DOHH2 (cell line): Measurements from ENCODE around the gene TBC1D16.

Experiments
- H3F3A ChIP-seq: fragments of 200-600 bp; sonication (generic), shearing (Covaris generic); 2 replicates; pipeline ENCODE4 v1.6.0; 2016; ENCODE audit warnings: antibody characterized with exemption, mild to moderate bottlenecking; ENCODE audit not compliant: control insufficient read depth, insufficient read depth
- H3K27ac ChIP-seq: fragments of 200-600 bp; sonication (generic); 2 replicates; pipeline ENCODE4 v1.5.1; 2014; ENCODE audit warnings: low read depth, mild to moderate bottlenecking, low read length, moderate library complexity
- H3K27me3 ChIP-seq: fragments of 200-600 bp; sonication (generic); 2 replicates; pipeline ENCODE4 v1.6.1; 2014; ENCODE audit warnings: mild to moderate bottlenecking, low read length, mixed read lengths; ENCODE audit not compliant: control insufficient read depth
- H3K36me3 ChIP-seq: fragments of 200-600 bp; sonication (generic); 2 replicates; pipeline ENCODE4 v1.6.1; 2014; ENCODE audit warnings: mild to moderate bottlenecking, low read length, moderate library complexity, mixed read lengths; ENCODE audit not compliant: control insufficient read depth
- H3K4me1 ChIP-seq: fragments of 200-600 bp; sonication (generic); 2 replicates; pipeline ENCODE4 v1.6.1; 2014; ENCODE audit warnings: mild to moderate bottlenecking, low read length, mixed read lengths; ENCODE audit not compliant: control insufficient read depth
- H3K4me2 ChIP-seq: fragments of 200-600 bp; sonication (generic); 2 replicates; pipeline ENCODE4 v1.6.0; 2014; ENCODE audit warnings: mild to moderate bottlenecking, low read length, moderate library complexity
- H3K4me3 ChIP-seq: fragments of 200-600 bp; sonication (generic); 2 replicates; pipeline ENCODE4 v1.5.1; 2014; ENCODE audit warnings: mild to moderate bottlenecking, low read length, mixed read lengths
- H3K79me2 ChIP-seq: fragments of 200-600 bp; sonication (generic); 2 replicates; pipeline ENCODE4 v1.6.1; 2014; ENCODE audit warnings: mild to moderate bottlenecking, low read length, mixed read lengths; ENCODE audit not compliant: control insufficient read depth
- H3K9me2 ChIP-seq: fragments of 200-600 bp; sonication (generic); replicated peaks from 2 replicates; pipeline ENCODE4 v1.6.1; 2014; ENCODE audit warnings: mild to moderate bottlenecking, low read length, mixed read lengths; ENCODE audit not compliant: control insufficient read depth
- H3K9me3 ChIP-seq: fragments of 200-600 bp; sonication (generic); 2 replicates; pipeline ENCODE4 v1.6.1; 2014; ENCODE audit warnings: antibody characterized with exemption, low read length, mixed read lengths; ENCODE audit not compliant: control insufficient read depth, insufficient read depth
- H4K20me1 ChIP-seq: fragments of 200-600 bp; sonication (generic); 2 replicates; pipeline ENCODE4 v1.6.0; 2014; ENCODE audit warnings: low read depth, mild to moderate bottlenecking, antibody characterized with exemption, low read length, moderate library complexity; ENCODE audit not compliant: control insufficient read depth, insufficient read depth
- CTCF ChIP-seq: fragments of 200-600 bp; sonication (generic); IDR thresholded peaks from one replicate; pipeline ENCODE4 v1.5.1; 2014; ENCODE audit warnings: antibody characterized with exemption, mild to moderate bottlenecking, low read depth, low read length; ENCODE audit not compliant: poor library complexity, severe bottlenecking
- EZH2phosphoT487 ChIP-seq: fragments of 200-600 bp; sonication (generic); IDR thresholded peaks from 2 replicates; pipeline ENCODE4 v1.6.1; 2017; ENCODE audit warnings: borderline replicate concordance, mild to moderate bottlenecking, antibody characterized with exemption, low read length, moderate library complexity, mixed read lengths

The TBC1D16 gene

DNA sequence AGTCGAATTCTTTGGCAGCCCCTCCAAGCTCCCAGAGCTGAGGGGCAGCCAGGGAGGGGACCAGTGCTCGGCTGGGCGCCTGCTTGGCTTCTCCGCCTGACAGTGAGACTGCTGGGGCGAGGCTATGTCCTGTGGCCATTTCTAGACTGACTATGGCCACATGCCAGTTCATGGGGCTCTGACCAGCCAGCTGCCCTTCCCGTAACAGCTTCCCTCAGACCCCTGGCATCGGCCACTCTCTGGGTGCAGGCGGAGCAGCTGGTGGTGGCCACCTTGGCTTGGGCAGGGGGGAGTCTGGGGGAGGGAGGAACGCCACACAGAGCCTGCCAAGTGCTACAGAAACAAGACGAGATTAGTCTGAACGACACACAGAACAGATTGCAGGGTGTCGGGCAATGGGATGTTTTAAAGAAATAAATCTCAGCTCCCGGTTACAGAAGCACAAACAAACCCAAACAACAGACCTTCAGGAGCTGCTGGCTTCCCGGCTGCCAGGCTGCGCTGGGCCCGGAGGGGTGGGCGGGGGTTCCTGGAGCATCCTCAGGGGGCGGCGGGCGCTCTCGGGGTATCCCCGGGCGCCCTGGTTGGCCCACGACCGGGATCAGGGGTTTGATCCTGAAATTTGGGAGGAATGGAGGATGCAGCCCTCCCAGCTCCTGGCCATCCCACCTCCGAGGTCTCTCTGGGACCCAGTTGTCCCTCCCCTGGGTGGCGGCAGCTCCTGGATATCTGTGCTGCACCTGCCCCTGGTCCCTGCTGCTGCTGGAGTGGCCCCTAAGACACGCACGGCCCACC lies 34.5 kb downstream of the TBC1D16 start:
- Histone ChIP-seq H3K9me3 (no peaks in the 10 kb centered on the region), H3F3A (no peaks in the 10 kb centered on the region), H3K4me2 (no peak overlapping the region), H4K20me1 (no peaks in the 10 kb centered on the region), H3K27me3 (no peaks in the 10 kb centered on the region), H3K9me2 (no peaks in the 10 kb centered on the region), H3K36me3 (no peaks in the 10 kb centered on the region), H3K4me3 (no peak overlapping the region), H3K4me1 (peaks cover 10% of the 10 kb centered on the region), H3K79me2 (no peaks in the 10 kb centered on the region), H3K27ac (no peak overlapping the region)
- TF ChIP-seq CTCF: no peak
- TF ChIP-seq EZH2phosphoT487: no peak

GRCh38 chr17:80000136-80000535 lies 35.5 kb downstream of the TBC1D16 start:
- Histone ChIP-seq H3K27me3 (no peaks in the 10 kb centered on the region), H4K20me1 (no peaks in the 10 kb centered on the region), H3K9me3 (no peaks in the 10 kb centered on the region), H3F3A (no peaks in the 10 kb centered on the region), H3K36me3 (no peaks in the 10 kb centered on the region), H3K9me2 (no peaks in the 10 kb centered on the region), H3K27ac (no peak overlapping the region), H3K4me2 (no peak overlapping the region), H3K4me1 (peaks cover 10% of the 10 kb centered on the region), H3K79me2 (no peaks in the 10 kb centered on the region), H3K4me3 (no peak overlapping the region)
- TF ChIP-seq CTCF (no peak), EZH2phosphoT487 (no peak)

DNA sequence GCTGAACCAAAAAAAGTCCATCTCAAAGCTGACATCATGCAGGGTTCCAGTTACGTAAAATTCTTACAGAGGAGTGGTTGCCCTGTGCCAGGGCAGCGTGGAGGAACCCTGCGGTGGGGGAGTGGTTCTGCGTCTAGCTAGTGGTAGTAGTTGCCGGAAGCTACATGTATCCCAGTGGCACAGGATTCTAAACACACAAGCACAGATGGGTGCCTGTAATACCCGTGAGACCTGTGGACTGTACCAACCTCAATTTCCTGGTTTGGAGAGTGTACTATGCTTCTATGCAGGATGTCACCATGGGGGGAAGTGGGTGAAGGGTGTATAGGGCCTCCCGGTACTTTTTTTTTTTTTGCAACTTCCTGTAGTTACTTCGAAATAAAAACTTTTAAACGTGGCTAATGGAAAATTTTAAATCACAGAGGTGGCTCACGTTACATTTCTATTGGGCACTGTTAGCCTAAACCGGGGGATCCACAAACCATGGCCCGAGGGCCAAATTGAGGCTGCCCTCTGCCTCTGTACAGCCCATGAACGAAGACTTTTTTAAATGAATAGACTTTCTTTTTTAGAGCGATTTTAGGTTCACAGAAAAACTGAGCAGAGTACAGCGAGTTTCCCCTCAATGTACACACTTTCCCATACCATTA lies 38.5 kb downstream of the TBC1D16 start:
- H3F3A ChIP-seq: no peaks in the 10 kb centered on the region
- no peak overlapping the region for H3K27ac ChIP-seq
- H3K9me2 ChIP-seq: no peaks in the 10 kb centered on the region
- peak overlapping the region; percentile 49 for H3K4me2 ChIP-seq
- H4K20me1 ChIP-seq: no peaks in the 10 kb centered on the region
- H3K9me3 ChIP-seq: no peaks in the 10 kb centered on the region
- no peak overlapping the region for H3K4me3 ChIP-seq
- TF ChIP-seq CTCF: no peak
- TF ChIP-seq EZH2phosphoT487: no peak
- peaks cover 6% of the 10 kb centered on the region; the same call in 1 of the 2 replicates for H3K27me3 ChIP-seq
- no peaks in the 10 kb centered on the region for H3K79me2 ChIP-seq
- H3K4me1 ChIP-seq: peaks cover 14% of the 10 kb centered on the region
- no peaks in the 10 kb centered on the region for H3K36me3 ChIP-seq
